Pancreas (tissue), 10 donors: ENCODE results near the gene OSM. TPM values are rescaled to one million over a fixed set of nuclear protein-coding genes. Genes with fewer than 3 reads are reported as not detected.

Experiments used
- ATAC-seq, 4 donors: fragments of 200-7000 bp; cut with Tn5 transposase; one replicate each; pipeline versions ENCODE4 v1.8.0 to v1.9.1; 2020; ENCODE audit warnings: mild to moderate bottlenecking in 4 of 4, moderate library complexity in 4 of 4
- DNase-seq, 6 donors: peaks; one replicate each; pipeline ENCODE4 v3.0.0-alpha.2; 2020
- FAIRE-seq: peaks from 2 replicates; lab custom pipeline; 2012; peaks lifted over from hg19 to GRCh38; lab: Jason Lieb, UNC
- H3K27ac ChIP-seq, 4 donors: fragments of 200-600 bp; sonication (generic); 1 replicate in 3 of 4; 2 replicates in 1 of 4; pipeline versions ENCODE4 v1.5.0 to v1.8.0; 2020
- H3K27me3 ChIP-seq, 4 donors: fragments of 200-600 bp; one replicate each; pipeline ENCODE4 v1.8.0; 2021
- H3K36me3 ChIP-seq, 3 donors: fragments of 200-600 bp; sonication (generic) in 1 of 3; one replicate each; pipeline versions ENCODE4 v1.5.0 to v1.8.0; 2020 to 2021
- H3K4me1 ChIP-seq, 3 donors: fragments of 200-600 bp; one replicate each; pipeline ENCODE4 v1.8.0; 2021
- H3K4me3 ChIP-seq, 4 donors: fragments of 200-600 bp; sonication (generic) in 2 of 4; one replicate each; pipeline versions ENCODE4 v1.5.0 to v1.8.0; 2020 to 2021
- H3K9me3 ChIP-seq, 4 donors: fragments of 200-600 bp; one replicate each; pipeline ENCODE4 v1.8.0; 2021
- WGBS, 2 donors: extraction: QIAGEN DNeasy Blood & Tissue Kit; methylation state at CpG; one replicate each; pipeline ENCODE4 v1.1.7; 2013; 5-methylcytosine and 5-hydroxymethylcytosine counted together
- intact Hi-C, 3 donors: fragments of 100-400 bp; cut with DNase I; formaldehyde crosslinking; loops; one replicate each; pipeline versions ENCODE4 v1.11.1 to v1.14.2; 2022
- polyA plus RNA-seq, 2 donors: library from polyadenylated mRNA; stranded (reverse); fragments of 200-250 nt; gene quantifications; one replicate each; pipeline ENCODE4 v1.2.3, GENCODE V29; 2013
- total RNA-seq, 6 donors: library from RNA; stranded (reverse); fragmentation: NEBNext Ultra II Directional in 4 of 6; extraction: Animal tissue kit (Norgen Biotek cat#: 25700) in 4 of 6; gene quantifications; one replicate each; pipeline versions ENCODE4 v1.2.1 to v1.2.4, GENCODE V29; 2021 to 2023
- TF ChIP-seq, protein P1 (sequence below), 4 donors: fragments of 200-600 bp; sonication (generic) in 3 of 4; IDR thresholded peaks; one replicate each; pipeline versions ENCODE4 v1.5.0 to v1.8.0; 2021; ENCODE audit warnings: antibody characterized with exemption in 4 of 4
- donor health status: healthy with polysubstance abuse.
- donor health status: DM: no; HTN: no; CAD: no; lungs with moderate emphysema.
- donor health status: DM: no; HTN: no; CAD: no.
- donor health status: control.
- donor health status: control.
- donor health status: Bipolar disorder and iron deficiency.
- donor health status: DM: yes; HTN: yes; CAD: no.
- donor health status: DM: no; HTN: no; CAD: no.
- donor health status: DM: no; HTN: no; CAD: no.
- donor health status: DM: yes; HTN: yes; CAD: no.

OSM gene
- total and polyA plus RNA-seq, 8 donors: 0.13 to 1.5 (median 0.26) TPM; not detected in 1

DNA sequence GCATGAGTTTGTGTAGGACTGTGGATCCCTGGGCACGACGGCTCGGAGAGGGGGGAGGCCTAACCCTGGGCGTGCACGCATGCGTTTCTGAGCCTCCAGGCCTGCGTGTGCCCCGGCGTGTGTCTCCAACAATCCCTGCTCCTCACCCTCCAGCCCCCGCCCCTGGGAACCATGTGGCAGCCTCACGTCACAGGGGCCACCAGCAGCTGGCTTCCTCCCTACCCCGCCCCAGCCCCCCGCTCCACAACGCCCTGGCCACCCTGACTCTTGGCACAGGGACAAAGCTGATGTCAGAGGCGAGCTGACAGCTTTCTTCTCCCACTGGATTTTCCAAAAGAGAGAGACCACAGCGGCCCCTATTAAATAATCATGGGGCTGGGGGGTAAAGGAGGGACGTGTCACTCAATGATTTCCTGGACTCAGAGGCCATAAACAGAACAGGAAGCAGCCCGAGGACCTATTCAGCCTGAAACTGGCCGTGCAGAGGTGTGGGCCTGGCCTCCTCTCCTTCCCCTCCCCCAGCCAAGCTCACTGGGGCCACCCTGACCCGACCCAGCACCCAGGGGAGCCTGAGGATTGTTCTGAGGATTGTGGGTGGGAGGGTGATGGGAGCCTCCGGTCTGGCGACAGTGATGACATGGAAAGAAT is 13.3 kb downstream of the OSM start:
- peaks cover 0 to 4% (median 0%) of the 10 kb centered on the region in 3 donors for H3K4me1 ChIP-seq
- no peaks in the 10 kb centered on the region for H3K9me3 ChIP-seq
- intact Hi-C loops: loop anchor here in 1 of 3 donors (5.0 kb wide), 1 partner anchor 146 kb away; no protein-coding TSS in a partner anchor
- no peaks in the 10 kb centered on the region for H3K36me3 ChIP-seq
- ATAC-seq (peak; percentile 8 to 43 (median 14)), FAIRE-seq (no peak), DNase-seq (peak in 5 of 6 donors; percentile 44 to 66 (median 60))
- no peaks in the 10 kb centered on the region for H3K27me3 ChIP-seq
- TF ChIP-seq, protein P1, sequence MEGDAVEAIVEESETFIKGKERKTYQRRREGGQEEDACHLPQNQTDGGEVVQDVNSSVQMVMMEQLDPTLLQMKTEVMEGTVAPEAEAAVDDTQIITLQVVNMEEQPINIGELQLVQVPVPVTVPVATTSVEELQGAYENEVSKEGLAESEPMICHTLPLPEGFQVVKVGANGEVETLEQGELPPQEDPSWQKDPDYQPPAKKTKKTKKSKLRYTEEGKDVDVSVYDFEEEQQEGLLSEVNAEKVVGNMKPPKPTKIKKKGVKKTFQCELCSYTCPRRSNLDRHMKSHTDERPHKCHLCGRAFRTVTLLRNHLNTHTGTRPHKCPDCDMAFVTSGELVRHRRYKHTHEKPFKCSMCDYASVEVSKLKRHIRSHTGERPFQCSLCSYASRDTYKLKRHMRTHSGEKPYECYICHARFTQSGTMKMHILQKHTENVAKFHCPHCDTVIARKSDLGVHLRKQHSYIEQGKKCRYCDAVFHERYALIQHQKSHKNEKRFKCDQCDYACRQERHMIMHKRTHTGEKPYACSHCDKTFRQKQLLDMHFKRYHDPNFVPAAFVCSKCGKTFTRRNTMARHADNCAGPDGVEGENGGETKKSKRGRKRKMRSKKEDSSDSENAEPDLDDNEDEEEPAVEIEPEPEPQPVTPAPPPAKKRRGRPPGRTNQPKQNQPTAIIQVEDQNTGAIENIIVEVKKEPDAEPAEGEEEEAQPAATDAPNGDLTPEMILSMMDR (IDR thresholded peaks at IDR 0.05): no peak
- peak overlapping the region in 2 of 4 donors; percentile 39 to 63 for H3K27ac ChIP-seq
- WGBS, 2 donors: 29 to 37% methylated on average over 22 of the region's 22 CpGs
- H3K4me3 ChIP-seq: no peak overlapping the region

DNA sequence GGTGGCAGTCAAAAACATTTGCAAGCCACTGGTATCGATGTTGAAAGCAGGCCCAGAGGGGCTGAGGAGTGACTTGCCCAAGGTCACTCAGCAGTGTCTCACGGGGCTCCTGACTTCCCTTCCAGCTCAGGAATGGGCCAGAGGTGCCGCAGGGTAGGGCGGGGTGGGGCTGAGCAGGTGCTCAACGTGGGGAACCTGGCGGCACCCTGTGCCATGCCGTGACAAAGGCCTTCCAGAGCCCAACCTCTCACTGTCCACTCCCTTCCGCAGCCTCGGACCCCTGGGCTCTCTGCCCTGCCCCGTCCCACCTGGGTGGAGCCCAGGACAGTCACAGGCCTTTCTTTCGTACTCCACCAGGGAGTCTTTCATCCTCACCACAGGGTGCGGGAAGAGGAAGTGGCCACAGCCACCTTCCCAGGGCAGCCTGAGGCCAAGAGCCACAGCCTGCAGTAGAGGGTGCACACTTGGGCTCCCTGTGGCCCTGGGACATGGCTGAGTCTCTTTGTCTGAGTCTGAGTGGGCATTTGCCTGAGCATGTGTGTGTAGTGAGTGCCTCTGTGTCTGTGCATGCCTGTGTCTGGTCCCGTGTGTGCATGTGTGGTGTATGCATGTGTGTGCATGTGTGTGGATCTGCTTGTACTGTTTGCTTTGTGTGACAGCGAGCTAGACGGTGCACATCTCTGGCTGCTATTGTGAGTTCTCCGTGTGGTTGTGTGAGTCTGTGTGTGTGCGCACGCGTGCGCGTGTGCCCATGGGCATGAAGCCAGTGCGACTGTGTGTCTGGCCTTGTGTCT is 14.0 kb downstream of the OSM start:
- no peak for FAIRE-seq
- WGBS, 2 donors: 73 to 80% methylated on average over 22 of the region's 22 CpGs
- no peaks in the 10 kb centered on the region for H3K27me3 ChIP-seq
- no peaks in the 10 kb centered on the region for H3K36me3 ChIP-seq
- TF ChIP-seq, protein P1 (IDR thresholded peaks at IDR 0.05): no peak
- H3K4me1 ChIP-seq: peaks cover 0 to 4% (median 0%) of the 10 kb centered on the region in 3 donors
- H3K9me3 ChIP-seq: no peaks in the 10 kb centered on the region
- H3K27ac ChIP-seq: peak overlapping the region in 2 of 4 donors; percentile 39 to 63
- no peak for DNase-seq
- intact Hi-C loops: loop anchor here in 1 of 3 donors (5.0 kb wide), 1 partner anchor 145 kb away; no protein-coding TSS in a partner anchor
- H3K4me3 ChIP-seq: no peak overlapping the region
- peak in 1 of 4 donors; percentile 8 for ATAC-seq

DNA sequence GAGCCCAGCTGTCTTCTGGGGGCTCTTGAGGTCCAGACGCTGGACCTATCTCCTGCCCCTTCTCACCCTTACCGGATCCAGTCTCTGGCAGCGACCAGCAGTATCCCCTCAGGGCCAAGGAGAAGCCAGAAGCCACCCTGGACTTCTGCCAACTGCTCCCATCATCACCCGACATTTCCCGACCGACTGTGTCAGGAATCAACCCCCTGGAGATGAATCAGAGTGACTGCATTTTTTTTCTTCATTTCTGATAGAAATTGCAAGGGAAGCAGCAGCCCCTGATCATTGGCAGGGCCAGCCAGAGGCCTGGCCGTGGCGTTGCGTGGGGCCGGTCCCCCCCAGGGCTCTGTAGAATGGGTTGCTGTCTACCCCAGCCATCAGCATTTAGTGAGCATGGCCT is 14.9 kb downstream of the OSM start:
- Histone ChIP-seq H3K9me3 (no peaks in the 10 kb centered on the region), H3K4me3 (no peak overlapping the region), H3K4me1 (peaks cover 0 to 4% (median 0%) of the 10 kb centered on the region in 3 donors), H3K36me3 (no peaks in the 10 kb centered on the region), H3K27ac (peak overlapping the region in 1 of 4 donors; percentile 2), H3K27me3 (no peaks in the 10 kb centered on the region)
- TF ChIP-seq, protein P1 (IDR thresholded peaks at IDR 0.05): no peak
- DNase-seq (no peak), FAIRE-seq (no peak), ATAC-seq (no peak)
- 66 to 69% methylated on average over 10 of the region's 10 CpGs for WGBS, 2 donors
- intact Hi-C loops: loop anchor here in 1 of 3 donors (5.0 kb wide), 1 partner anchor 144 kb away; no protein-coding TSS in a partner anchor

DNA sequence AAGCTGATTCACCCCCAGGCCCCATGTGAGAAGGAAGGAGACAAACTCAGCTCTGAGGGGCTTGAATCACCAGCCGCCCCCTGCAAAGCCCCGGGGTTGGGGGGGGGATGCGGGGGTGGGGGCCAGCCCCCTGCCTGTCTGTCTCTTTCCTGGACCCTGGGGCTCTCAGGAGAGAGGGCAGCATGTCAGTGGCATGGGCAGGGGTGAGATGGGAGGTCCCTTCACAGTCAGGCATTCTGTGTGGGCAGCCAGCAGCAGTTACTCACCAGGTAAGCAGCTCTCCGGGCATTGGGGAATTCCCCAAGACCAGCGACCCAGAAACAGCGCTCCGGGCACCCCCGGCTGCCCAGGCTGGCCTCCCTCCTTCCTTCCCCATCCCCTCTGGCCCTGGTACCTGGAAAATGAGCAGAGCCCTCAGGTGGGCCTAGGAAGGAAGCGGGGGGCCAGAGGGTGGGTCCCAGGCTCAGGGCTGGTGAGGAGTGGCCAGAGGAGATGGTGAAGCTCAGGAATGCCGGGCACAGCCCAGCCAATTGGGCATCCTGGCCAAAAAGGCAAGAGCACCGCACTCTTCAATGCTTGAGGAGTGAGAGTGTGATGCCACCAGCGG is 15.9 kb downstream of the OSM start:
- H3K27ac ChIP-seq: peak overlapping the region in 2 of 4 donors; percentile 5 to 22
- H3K4me3 ChIP-seq: no peak overlapping the region
- ATAC-seq: peak in 3 of 4 donors; percentile 43 to 73 (median 44)
- no peaks in the 10 kb centered on the region for H3K9me3 ChIP-seq
- H3K36me3 ChIP-seq: no peaks in the 10 kb centered on the region
- peak in 1 of 6 donors; percentile 37 for DNase-seq
- intact Hi-C loops: loop anchor here in 1 of 3 donors (5.0 kb wide), 1 partner anchor 143 kb away; no protein-coding TSS in a partner anchor
- no peak for FAIRE-seq
- H3K27me3 ChIP-seq: no peaks in the 10 kb centered on the region
- 50 to 59% methylated on average over 12 of the region's 12 CpGs for WGBS, 2 donors
- no peaks in the 10 kb centered on the region for H3K4me1 ChIP-seq
- TF ChIP-seq, protein P1 (IDR thresholded peaks at IDR 0.05): no peak
